ENCODE data around the gene S100A2.

DNA sequence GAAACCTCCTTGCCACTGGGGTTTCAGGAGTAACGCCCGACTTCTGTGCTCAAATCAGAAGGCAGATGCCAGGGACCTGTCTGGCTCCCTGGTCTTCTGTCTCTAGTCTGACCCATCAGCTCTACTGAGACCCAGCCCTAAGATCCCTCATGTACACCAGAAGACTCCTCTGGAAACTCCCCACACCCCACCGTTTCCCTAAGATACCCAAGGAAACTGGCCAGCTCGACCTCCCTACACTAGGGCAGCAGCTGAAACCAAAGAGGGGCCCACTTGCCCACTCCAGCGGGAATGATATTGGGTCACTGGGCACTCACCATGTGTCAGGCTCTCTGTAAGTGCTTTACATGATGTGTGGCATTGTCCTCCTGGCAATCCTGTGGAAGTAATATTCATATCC is 47.8 kb upstream of the S100A2 start:
- TF ChIP-seq, protein P1, sequence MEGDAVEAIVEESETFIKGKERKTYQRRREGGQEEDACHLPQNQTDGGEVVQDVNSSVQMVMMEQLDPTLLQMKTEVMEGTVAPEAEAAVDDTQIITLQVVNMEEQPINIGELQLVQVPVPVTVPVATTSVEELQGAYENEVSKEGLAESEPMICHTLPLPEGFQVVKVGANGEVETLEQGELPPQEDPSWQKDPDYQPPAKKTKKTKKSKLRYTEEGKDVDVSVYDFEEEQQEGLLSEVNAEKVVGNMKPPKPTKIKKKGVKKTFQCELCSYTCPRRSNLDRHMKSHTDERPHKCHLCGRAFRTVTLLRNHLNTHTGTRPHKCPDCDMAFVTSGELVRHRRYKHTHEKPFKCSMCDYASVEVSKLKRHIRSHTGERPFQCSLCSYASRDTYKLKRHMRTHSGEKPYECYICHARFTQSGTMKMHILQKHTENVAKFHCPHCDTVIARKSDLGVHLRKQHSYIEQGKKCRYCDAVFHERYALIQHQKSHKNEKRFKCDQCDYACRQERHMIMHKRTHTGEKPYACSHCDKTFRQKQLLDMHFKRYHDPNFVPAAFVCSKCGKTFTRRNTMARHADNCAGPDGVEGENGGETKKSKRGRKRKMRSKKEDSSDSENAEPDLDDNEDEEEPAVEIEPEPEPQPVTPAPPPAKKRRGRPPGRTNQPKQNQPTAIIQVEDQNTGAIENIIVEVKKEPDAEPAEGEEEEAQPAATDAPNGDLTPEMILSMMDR (IDR thresholded peaks at IDR 0.05; ENCODE audit: insufficient read depth, low read length): no peak
- TF ChIP-seq, protein P2, sequence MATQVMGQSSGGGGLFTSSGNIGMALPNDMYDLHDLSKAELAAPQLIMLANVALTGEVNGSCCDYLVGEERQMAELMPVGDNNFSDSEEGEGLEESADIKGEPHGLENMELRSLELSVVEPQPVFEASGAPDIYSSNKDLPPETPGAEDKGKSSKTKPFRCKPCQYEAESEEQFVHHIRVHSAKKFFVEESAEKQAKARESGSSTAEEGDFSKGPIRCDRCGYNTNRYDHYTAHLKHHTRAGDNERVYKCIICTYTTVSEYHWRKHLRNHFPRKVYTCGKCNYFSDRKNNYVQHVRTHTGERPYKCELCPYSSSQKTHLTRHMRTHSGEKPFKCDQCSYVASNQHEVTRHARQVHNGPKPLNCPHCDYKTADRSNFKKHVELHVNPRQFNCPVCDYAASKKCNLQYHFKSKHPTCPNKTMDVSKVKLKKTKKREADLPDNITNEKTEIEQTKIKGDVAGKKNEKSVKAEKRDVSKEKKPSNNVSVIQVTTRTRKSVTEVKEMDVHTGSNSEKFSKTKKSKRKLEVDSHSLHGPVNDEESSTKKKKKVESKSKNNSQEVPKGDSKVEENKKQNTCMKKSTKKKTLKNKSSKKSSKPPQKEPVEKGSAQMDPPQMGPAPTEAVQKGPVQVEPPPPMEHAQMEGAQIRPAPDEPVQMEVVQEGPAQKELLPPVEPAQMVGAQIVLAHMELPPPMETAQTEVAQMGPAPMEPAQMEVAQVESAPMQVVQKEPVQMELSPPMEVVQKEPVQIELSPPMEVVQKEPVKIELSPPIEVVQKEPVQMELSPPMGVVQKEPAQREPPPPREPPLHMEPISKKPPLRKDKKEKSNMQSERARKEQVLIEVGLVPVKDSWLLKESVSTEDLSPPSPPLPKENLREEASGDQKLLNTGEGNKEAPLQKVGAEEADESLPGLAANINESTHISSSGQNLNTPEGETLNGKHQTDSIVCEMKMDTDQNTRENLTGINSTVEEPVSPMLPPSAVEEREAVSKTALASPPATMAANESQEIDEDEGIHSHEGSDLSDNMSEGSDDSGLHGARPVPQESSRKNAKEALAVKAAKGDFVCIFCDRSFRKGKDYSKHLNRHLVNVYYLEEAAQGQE (IDR thresholded peaks at IDR 0.05; ENCODE audit: insufficient replicate concordance, low read depth): no peak
- TF ChIP-seq GABPA (IDR thresholded peaks at IDR 0.05; ENCODE audit: low read depth) (no peak), POLR2AphosphoS5 (IDR thresholded peaks at IDR 0.05; ENCODE audit: low read depth) (no peak)

Data from HL-60 (cell line).